NCI-H146 (cell line): ENCODE results near the gene ADIPOR2.

ENCODE experiments used
- DNase-seq: peaks from one replicate; lab custom pipeline; 2025; lab: John Stamatoyannopoulos, UW

ADIPOR2 gene, protein sequence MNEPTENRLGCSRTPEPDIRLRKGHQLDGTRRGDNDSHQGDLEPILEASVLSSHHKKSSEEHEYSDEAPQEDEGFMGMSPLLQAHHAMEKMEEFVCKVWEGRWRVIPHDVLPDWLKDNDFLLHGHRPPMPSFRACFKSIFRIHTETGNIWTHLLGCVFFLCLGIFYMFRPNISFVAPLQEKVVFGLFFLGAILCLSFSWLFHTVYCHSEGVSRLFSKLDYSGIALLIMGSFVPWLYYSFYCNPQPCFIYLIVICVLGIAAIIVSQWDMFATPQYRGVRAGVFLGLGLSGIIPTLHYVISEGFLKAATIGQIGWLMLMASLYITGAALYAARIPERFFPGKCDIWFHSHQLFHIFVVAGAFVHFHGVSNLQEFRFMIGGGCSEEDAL

DNA sequence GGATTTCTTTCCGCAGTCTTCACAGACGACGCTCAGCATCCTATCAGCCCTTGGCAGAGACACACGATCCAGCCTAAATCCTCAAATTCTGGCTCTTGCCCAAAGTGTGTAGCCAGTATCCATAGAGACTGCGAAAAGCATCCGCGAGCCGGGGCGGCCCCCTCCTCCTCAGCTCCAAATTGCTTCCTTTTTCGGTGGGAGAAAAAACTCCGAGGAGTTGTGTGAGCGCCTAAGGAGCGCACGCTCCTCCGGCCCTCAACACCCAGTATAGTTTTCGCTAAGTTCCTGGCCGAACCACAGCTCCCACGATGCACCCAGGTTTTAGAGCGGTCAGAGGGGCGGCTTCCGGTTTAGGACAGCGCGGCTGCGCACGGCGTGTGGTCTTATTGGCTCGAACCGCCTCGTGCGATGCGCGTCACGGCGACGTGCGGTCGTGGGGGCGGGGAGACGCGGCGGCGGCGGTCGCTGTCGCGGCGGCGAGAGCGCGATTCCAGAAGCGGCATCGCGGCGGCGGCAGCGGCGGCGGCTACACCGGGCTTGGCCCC, at the start of gene ADIPOR2:
TSS of gene ADIPOR2 (plus strand) at position 493 of the 545 bp plus-strand sequence. CDS start 63,274 bp downstream, outside the sequence.
- peak; percentile 98 for DNase-seq

DNA sequence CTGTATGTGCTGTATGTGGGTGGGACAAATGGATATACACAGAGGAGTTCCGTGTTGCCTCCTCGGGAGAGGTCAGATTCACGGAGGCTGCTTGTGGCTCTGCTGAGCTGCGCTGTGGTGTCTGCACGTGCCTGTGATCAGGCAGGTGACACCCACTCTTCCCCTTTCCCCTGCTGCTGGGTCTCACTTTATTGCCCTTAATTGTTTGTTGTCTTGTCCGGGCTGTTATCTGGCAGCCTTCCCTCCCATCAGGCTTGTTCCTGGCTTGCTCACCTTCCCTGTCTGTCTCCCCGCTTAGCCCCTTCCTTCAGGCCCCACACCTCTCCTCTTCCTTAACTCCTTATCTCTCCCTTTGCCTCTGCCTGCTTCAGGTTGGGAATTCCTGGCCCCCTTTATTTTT, 48.4 kb upstream of the ADIPOR2 start:
- DNase-seq = peak; percentile 25

DNA sequence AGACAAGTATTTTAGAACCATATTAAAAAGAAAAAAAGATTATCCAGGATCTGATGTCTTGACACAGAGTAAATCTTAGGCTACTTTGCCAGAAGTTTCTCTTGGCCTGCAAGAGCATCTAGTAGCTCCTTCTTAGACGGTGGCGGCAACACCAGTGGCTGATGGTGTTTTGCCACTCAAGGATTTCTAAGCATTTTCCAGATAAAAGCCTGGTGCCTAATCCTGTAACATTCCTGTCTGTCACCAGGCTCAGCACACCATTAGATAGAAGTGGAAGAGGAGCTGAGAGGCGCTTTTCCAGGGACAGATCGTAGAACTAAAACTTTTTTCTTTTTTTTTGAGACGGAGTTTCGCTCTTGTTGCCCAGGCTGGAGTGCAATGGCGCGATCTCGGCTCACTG, 47.8 kb upstream of the ADIPOR2 start:
- no peak for DNase-seq

DNA sequence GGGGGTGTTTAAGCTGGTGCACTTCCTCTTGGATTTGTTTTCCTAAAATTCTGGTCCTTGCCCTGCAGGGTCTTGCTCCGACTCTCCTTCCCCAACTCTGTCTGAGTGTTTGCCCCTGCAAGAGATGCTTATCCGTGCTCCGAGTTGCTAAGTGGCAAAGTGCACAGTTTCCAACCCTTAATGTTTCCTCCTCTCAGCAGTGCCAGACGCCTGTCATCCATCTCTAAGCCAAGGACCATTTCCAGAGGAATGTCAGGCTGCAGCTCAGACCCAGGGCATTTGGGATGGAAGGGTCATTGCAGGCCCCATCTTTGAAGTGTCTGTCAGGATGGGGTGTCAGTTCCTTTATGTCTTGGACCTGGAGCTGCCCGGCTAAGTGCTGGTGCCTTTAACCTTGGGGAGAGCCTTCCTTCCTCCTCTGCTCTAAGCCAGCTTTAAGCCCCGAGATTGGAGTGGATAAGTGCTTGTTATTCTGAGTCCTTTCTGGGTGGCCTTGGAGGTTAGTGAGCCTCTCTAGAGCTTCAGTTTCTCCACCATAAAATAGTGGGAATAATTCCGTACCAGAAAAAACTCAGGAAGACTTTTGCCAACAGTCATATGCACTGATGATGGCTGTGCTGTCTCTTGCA, 46.9 kb upstream of the ADIPOR2 start:
- no peak for DNase-seq

DNA sequence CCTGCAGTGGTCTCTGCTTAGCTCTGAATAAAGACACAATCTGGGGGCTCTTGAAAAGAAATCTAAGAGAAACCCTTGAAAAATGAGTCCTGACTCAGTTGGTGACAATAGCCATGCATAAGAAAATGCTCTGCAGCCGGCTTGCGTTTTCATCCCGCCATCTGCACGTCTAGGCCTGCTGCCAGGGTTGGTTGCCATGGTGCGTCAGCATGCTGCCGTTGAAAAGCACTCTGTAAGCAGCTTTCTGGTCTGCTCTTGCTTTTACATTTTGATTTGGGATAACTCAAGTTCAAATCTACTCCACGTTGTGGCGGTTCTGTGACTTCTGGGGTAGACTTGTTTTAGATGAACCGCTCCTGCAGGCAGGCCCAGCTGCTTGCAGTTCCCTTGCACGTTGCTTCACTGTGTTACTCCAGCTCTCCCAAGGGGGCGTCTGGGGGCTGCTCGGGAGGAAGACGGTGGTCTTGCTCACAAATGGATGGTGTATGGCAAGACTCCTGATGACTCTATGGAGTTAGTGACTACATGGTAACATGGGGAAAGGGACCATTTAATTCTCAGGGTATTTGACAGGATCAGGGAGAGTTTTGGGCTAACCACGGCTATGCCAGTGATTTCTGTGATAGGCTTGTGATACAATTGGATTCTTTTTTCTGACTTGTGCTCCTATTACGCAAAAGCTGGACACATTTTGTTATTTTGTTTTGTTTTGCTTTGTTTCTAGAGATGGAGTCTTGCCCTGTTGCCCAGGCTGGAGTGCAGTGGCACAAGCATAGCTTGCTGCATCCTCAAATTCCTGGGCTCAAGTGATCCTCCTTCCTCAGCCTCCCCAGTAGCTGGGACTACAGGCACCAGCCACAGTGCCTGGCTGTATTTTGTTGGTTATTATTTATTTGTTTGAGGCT, 46.1 kb upstream of the ADIPOR2 start:
- peak; percentile 64 for DNase-seq

DNA sequence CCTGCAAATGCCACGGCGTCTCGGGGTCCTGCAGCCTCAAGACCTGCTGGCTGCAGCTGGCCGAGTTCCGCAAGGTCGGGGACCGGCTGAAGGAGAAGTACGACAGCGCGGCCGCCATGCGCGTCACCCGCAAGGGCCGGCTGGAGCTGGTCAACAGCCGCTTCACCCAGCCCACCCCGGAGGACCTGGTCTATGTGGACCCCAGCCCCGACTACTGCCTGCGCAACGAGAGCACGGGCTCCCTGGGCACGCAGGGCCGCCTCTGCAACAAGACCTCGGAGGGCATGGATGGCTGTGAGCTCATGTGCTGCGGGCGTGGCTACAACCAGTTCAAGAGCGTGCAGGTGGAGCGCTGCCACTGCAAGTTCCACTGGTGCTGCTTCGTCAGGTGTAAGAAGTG, 45.1 kb upstream of the ADIPOR2 start:
- DNase-seq = no peak

DNA sequence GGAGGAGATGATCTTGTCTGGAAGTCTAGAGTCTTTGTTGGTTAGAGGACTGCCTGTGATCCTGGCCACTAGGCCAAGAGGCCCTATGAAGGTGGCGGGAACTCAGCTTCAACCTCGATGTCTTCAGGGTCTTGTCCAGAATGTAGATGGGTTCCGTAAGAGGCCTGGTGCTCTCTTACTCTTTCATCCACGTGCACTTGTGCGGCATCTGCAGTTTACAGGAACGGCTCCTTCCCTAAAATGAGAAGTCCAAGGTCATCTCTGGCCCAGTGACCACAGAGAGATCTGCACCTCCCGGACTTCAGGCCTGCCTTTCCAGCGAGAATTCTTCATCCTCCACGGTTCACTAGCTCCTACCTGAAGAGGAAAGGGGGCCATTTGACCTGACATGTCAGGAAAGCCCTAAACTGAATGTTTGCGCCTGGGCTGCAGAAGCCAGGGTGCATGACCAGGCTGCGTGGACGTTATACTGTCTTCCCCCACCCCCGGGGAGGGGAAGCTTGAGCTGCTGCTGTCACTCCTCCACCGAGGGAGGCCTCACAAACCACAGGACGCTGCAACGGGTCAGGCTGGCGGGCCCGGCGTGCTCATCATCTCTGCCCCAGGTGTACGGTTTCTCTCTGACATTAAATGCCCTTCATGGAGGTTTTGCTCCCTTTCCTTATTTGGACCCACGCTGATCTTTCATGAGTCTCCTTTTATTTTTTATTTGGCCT, 44.1 kb upstream of the ADIPOR2 start:
- no peak for DNase-seq

DNA sequence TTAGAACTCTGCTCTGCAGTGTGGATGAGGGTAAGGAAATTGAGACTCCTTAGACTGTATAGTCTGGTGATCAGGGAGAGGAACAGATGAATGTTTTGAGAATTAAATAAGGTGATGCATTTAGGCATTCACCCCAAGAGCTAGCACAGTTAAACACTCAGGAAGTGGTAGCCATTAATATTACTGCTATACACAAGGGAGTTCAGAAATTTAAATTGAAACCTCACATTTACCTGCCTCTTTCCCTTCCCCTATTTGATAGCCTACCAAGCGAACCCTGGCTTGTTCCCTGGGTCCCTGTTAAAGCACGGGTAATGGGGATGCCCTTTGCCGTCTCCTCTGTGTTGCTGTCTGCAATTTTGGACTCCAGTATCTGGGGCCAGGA, 43.6 kb upstream of the ADIPOR2 start:
- no peak for DNase-seq

DNA sequence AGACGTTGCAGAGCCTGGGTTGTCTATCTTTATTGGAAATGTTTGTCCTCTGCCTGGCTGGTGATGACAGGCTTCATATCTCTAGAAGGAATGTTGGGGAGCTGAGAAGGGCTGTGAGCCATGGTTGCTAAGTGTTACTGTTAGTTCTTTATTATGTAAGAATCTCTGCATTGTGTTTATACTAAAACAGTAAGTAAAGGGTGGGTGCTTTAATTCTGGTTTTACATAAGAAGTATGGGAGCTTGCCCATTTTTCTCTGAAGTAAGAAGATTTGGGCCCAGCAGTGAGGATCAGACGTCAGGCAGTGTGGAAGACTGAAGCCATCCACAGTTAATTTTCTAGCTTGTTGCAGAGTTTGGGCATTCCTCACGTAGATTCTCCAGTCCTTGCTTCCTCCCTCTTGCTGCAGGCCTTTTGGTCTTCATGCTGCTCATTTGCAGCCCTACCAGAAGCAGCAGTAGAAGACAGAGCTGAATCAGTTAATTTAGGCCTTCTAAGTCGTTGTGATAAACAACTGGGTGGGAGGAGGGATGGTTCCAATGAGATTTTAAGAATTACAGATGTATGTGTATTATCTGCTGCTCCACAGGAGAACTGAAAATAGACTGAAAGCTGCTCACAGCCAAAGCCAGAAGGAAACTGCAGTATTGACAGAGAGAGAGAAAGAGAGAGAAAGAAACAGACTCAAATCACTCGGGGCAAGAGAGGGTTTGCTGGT, 40.5 kb upstream of the ADIPOR2 start:
- no peak for DNase-seq

DNA sequence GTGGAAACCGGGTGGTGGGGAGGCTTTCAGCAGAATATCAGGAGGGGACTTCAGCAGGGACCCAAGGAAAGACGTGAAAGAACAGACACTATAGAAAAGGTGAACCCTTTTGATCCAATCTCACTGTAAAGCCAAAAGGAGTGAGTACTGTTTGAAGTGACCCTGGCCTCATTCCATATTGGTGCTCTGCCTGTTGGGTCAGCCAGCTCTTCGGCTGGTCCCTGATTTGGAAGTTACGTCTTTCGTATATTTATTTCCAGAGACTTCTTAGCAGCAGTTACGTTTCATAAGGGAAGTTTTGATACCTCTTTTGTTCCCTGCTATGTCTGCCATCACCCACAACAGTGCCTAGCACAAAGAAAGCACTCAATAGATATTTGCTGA, 39.9 kb upstream of the ADIPOR2 start:
- no peak for DNase-seq

DNA sequence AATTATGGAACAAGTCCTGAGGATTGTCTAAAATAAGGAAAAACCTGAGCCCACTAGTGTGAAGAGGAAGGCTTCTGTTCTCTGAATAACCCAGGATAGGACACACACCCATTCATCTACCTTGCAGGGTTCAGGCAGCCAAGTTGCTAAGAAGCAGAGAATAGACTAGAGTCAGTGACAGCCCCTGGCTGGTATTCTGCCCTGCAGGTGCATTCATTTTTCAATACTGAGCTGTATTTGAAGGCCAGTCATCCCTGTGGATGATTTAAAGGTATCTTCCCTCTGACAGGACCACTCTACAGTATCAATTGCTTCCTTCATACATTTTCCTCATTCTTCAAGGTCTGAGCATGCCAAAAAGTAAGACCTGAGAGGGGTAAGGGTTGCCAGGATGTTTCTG, 38.9 kb upstream of the ADIPOR2 start:
- DNase-seq = no peak

DNA sequence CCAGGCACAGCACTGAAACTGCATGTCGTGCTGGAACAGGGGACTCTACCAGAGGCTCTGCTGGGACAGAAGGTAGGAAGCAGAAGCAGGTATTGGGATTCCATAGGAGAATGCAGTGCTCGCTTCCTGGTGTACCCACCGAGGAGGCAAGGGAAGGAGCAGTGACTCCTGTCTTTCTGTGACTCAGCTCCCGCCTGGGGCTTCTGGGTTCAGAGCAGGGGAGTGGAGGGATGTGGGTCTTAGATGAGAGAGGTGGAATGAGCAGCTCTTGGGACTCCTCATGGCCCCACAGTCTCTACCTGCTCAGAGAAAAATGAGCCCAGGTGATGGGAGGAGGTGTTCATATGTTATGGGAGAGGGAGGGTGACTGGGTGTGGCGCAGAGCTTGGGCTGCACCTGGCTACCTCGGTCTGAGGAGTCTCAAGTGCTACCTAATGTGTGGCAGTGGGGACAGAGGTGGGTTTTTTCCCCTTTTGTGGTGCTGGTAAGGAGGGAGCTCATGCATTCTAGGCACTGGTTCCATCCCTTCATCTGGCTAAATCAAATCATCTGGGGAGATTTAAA, 35.6 kb upstream of the ADIPOR2 start:
- DNase-seq = no peak

DNA sequence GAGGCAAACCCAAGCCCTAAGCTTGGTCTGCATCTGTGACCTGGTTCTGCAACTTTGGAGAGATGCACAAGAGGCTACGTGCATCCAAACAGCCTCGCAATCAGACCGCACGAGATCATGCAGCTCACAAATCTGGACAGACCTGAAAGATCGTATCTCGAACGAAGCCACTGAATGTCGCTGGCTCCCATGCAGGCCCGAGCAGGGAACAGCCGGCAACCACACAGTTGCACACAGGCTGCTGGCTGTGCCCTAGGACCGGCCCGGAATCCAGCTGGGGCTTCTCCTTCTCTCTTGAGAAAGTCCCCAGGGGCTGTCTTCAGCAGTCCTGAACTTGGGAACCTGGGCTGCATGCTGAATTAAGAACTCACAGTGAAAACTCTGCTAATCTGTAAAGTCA, 34.0 kb upstream of the ADIPOR2 start:
- no peak for DNase-seq

DNA sequence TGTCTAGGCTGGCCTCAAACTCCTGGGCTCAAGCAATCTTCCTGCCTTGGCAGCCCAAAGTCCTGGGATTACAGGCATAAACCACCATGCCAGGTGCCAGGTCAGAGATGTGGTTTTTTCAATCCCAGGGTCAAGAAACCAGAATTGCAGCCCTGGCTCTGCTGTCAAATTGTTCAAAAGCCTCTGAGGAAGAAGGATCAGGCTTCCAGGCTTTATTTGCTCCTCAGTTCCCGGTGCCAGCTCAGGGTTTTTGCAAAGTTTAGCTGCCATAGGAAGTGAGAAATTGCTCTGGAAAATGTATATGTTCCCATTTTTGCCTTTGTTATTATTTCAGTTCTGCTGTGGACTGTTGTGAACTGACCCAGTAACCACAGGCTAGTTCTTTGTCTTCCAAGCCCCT, 33.2 kb upstream of the ADIPOR2 start:
- no peak for DNase-seq

DNA sequence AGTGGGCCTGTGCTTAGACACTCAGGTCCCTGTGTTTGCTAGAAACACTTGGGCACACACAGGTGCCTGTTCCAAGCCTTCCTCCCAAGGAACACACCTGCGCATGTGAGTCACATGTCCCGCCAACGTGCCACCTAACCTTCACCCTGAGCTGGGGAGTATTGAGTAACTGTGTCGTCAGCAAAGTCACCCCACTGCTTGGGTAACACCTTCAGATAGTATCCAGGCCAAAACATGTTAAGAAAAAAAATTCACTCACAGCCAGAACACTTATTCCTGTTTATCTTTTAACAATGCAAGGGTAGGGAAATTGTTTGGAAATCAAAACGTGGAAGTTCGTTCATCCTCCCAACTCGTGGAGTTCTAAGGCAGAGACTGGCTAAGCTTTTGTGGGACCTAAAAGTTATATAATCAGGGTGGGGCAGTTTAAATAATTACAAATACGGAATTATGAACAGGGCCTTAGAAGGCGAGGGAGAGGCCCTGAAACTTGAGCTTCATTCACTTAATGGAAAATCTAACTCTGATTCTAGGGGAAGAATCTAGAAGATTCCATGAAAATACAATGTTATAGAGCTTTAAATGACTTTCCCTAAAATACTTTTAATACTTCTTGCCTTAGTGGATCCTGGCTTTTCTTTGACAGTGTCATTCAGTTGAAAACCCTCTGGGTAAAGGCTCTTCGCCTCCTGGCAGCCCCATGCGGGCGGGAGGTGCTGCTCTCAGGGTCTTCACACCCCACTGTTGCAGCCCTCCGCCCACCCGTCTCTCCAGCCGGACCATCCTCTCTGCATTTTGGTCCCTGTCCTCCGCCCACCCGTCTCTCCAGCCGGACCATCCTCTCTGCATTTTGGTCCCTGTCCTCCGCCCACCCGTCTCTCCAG, 30.3 kb upstream of the ADIPOR2 start:
- no peak for DNase-seq

DNA sequence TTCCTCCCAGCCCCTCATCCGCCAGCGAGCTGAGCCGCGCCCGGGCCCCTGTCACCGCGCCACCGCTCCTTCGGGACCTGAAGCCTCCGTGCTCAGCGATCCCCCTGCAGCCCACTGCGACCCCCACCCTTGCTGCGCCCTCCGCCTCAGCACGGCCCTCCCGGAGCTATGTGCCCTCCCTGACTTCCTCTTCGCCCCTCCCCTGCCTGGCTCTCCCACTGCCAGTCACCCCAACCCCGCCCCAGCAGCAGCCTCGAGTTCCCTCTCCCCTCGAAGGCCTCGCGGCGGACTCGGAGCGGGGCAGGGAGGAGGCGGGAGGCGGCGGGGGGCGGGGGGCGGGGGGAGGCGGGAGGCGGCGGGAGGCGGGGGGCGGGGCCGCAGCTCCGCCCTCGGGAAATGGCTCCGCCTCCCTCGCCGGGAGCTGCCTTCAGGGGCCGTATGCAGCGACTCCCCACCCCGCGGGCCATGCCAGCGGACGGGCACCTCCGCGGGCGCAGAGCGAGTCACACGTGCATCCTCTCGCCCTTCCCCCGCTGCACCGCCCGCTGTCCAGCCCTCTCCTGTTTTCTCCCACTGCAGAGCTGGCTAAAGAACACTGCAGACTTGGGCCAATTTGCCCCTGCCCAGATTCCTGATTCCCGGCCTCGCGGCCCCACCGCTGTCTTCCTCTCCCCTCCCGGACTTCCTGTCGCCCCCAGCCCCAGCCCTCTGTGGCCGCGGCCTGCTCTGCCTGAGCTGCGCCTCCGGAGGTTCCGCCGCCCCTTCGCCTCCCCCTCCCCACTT, 29.1 kb upstream of the ADIPOR2 start:
- peak; percentile 89 for DNase-seq

DNA sequence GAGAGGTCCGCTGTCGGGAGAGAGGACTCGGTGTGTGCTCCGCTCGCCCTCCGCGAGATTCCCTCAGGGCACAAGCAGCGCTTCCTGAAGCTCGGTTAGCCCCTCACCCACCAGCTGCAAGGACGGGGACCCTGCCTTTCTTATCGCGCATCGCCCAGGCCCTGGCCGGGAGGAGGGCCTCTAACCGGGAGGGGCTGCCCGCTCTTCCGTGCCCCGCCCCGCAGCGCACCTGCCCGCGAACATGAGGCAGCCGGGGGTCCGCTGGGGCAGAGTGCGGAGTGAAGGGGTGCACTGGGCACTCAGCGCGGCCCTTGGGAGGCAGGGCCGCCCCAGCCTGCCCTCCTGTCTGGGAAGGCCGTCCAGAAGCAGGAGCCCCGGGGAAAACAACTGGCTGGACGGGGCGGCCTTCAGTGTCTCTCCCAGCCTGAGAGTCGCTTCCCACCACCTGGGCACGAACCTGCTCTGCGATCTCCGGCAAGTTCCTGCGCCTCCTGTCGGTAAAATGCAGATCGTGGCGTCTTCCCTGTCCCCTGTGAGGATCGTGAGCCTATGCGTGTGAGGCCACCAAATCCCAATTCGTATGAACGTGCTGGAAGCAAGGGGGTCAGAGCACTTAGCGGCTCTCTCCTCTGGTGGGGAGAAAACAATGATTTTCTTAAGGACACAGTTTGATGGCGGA, 28.0 kb upstream of the ADIPOR2 start:
- peak; percentile 81 for DNase-seq

DNA sequence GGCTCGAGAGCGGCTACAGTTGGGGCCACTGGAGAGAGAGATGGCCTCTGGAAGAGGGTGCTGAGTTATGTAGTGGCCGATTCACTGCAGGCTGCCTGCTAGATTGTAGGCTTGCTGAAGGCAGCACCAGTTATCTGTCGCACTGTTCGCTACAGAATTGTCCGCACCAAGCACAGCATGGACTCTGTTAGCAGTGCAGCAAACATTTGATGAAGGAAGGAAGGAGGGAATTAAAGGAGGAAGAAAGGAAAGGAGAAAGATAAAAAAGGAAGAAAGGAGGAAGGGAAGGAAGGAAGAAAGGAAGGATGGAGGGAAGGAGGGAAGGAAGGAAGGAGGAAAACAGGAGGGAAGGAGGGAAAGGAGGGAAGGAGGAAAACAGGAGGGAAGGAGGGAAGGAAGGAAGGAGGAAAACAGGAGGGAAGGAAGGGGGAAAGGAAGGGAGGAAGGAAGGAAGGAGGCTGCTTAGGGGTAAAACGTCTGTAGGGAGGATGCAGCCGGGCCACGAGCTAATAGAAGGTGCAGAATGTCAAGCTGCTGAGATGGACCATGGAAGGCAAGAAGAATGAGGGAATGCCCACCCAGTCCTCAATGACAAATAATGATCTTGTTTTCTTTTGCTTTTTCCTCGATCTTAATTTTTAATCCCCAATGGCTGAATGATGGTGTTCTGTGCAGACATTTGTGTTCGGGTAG, 27.3 kb upstream of the ADIPOR2 start:
- DNase-seq = no peak
